Right lobe of liver (tissue), 4 donors: ENCODE measurements around the gene SHISA7.

Experiments
- POLR2A ChIP-seq: fragments of 450-650 bp; IDR thresholded peaks from one replicate; pipeline ENCODE4 v1.6.1; 2017; ENCODE audit warnings: antibody characterized with exemption, mild to moderate bottlenecking
- TF ChIP-seq, protein P1 (sequence below), 4 donors: fragments of 200-600 bp in 3 of 4; fragments of 450-650 bp in 1 of 4; IDR thresholded peaks; one replicate each; pipeline versions ENCODE4 v1.5.1 to v1.8.0; 2016 to 2022; ENCODE audit warnings: antibody characterized with exemption in 4 of 4, mild to moderate bottlenecking in 2 of 4
- donor health status: DM: no; HTN: no; CAD: no.
- donor health status: DM: no; HTN: no; CAD: no.
- donor health status: DM: no; HTN: yes; CAD: no.

DNA sequence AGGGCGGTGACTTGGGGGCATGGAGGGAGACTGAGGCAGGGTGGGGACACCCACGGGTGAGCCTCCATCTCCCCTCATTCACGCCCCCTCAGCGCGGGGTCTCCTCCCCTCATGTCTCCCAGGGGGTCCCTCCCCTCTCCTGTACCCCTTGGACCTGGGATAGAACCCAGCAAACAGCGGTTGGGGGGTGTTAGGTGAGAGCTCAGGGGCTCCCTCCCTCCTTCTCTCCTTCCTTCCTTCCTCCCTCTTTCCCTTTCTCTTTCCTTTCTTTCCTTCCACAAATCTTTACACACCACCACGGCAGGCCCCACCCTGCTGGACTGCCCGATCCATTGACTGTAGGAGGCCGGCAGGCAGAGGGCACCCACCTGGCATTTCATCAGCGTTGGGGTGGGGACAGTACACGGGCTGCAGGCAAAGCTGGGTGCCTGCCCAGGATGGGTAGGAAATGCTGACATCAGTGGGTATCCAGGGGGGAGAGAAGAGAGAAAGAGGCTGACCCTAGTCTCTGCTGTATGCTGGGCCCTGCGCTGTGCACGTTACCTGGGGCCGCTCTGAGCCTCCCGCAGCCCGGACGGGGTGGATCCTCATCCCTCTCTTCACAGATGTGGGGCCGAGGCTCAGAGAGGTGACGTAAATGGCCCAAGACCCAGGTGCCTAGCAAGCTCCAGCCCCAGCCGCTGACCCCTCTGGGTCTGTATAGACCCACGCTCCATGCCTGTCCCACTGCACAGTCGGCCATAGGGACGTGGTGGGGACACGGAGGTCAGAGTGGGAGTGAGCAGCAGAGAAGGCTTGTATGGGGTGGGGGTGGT, 48.7 kb upstream of the SHISA7 start:
- TF ChIP-seq, protein P1, sequence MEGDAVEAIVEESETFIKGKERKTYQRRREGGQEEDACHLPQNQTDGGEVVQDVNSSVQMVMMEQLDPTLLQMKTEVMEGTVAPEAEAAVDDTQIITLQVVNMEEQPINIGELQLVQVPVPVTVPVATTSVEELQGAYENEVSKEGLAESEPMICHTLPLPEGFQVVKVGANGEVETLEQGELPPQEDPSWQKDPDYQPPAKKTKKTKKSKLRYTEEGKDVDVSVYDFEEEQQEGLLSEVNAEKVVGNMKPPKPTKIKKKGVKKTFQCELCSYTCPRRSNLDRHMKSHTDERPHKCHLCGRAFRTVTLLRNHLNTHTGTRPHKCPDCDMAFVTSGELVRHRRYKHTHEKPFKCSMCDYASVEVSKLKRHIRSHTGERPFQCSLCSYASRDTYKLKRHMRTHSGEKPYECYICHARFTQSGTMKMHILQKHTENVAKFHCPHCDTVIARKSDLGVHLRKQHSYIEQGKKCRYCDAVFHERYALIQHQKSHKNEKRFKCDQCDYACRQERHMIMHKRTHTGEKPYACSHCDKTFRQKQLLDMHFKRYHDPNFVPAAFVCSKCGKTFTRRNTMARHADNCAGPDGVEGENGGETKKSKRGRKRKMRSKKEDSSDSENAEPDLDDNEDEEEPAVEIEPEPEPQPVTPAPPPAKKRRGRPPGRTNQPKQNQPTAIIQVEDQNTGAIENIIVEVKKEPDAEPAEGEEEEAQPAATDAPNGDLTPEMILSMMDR (IDR thresholded peaks at IDR 0.05): no peak
- no peak for TF ChIP-seq POLR2A
